Muscle of back (tissue), 11 donors: Measurements from ENCODE around the gene NADK2. TPM values are rescaled to one million over a fixed set of nuclear protein-coding genes. Genes with fewer than 3 reads are reported as not detected.

Experiments
- DNase-seq, 3 donors: peaks; one replicate each; pipeline versions ENCODE4 v3.0.0 to v3.0.0-alpha.2; 2013
- polyA plus RNA-seq, 10 donors: library from polyadenylated mRNA; unstranded; fragments of 120-200 nt; gene quantifications; one replicate each; pipeline ENCODE4 v1.2.1, GENCODE V29; 2013; ENCODE audit not compliant: insufficient read length in 10 of 10

The NADK2 gene
- polyA plus RNA-seq, 10 donors = 32.6 to 52.8 (median 41.7) TPM

DNA sequence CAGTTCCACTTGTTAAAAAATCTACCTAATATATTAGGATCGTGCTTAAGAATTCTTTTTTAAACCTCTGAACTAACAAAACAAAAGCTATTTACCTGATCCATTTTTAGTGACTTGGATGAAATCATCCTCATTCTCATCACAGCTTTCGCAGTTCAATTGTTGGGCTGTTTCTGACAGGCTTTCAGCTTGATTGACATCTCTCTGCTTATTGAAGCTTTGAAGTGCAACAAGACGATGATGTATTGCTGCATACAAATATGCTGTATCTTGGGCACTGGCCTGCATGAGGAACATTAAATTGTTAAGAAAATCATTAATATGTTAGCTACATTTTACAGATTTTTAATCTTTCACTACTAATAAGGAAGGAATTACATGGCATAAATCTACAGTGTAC is 9.5 kb upstream of the NADK2 start:
- DNase-seq = no peak

- DNase-seq = no peak
Measured at GRCh38 chr5:36250427-36250826, 8.7 kb upstream of the NADK2 start.

DNA sequence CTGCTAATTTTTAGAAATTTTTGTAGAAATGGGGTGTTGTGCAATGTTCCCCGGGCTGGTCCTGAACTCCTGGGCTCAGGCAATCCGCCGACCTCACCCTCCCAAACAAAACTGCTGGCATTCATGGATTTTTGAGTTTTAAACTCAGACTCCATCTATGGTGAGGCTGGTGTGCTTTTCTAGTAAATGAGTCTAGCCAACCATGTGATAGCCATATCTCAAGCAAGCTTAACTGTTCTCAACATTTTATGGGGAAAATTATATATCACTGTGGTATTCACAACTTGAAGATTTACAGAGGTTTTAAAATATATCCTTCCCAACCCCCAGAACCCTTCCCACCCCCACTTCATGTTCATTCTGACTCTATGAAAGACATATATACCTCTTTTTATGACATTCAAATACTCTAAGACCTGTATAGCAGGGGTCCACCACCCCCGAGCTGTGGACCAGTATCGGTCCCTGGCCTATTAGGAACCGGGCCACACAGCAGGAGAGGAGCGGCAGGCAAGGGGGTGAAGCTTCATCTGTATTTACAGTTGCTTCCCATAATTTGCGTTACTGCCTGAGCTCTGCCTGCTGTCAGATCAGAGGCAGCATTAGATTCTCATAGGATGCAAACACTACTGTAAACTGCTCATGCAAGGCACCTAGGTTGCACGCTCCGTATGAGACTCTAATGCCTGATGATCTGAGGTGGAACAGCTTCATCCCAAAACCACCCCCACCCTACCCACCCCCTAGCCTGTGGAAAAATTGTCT is 4.5 kb upstream of the NADK2 start:
- no peak for DNase-seq

DNA sequence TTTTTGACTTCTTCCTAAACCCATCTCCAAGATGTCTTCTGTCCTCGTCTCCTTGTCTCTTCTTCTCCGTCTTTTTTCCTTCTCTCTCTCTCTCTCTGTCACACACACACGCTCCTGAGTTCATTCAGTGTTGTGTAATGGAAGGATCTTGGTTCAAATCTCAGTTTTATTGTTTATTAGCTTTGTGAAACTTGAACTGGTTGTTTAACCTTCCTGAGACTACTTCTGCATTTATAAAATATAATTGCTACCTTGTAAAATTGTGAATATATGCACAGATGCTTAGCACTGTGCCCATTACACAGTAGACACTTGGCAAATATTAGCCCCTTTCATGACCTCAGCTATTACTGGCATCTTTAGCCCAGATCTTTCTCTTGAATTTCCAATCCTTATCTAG is 2.4 kb upstream of the NADK2 start:
- DNase-seq = no peak

DNA sequence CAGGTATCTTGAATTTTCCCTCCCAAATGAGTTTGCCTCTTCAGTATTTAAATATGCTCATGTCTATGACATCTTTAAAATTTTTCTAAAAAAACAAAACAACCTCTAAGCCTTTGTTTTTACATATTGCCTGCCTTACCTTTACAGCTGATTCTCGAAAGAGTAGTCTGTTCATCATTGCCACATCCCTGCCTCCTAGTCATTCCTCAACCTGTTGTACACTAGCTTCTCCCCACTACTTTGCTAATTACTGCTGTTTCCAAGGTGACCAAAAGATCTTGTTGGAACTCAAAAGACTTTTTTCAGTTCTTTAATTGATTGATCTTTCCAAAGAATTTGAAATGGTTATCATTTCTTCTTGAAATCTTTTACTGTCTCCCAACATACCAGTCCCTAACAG is 1.9 kb upstream of the NADK2 start:
- DNase-seq = no peak

- DNase-seq = peak in 1 of 3 donors; percentile 15
Measured at GRCh38 chr5:36242534-36243485, 1.1 kb upstream of the NADK2 start.

- DNase-seq = peak; percentile 61 to 94 (median 78)
Measured at GRCh38 chr5:36240779-36241630, 720 bp downstream of the NADK2 start.

GRCh38 chr5:36239370-36240293 is 2.1 kb downstream of the NADK2 start:
- DNase-seq = no peak

DNA sequence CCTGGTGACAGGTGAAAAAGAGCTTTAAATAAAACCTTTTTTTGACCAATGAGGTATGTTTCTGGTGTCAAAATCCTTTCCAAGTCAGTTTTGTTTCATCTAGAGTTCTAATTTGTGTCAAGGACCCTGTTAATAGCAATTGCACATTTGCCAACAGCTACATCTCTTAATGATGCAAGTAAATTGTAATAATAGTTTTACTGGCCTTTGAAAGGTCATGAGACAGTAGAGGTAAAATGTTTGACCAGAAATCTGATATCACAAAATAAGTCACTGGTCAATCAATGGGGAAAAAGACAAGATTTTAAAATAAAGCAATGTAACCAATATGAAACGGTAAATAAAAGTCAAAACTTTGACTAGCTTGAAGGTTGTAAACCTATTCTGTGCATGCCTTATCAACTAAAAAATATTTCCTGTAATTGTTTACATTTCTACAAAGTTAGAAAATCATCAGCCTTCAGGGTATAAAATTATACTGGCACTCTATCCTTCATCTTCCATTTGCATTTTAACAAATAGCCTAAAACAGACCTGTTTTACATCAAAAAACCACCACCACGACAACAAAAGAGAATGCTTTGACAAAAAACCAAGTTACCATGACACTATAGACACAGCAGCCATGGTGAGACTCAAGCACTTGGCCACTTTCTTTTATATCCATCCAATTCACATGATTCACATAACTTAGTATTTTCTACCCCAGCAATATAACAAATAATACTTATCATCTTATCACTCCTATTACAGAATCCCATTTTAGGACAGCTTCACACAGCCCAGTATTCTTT is 3.0 kb downstream of the NADK2 start:
- no peak for DNase-seq

DNA sequence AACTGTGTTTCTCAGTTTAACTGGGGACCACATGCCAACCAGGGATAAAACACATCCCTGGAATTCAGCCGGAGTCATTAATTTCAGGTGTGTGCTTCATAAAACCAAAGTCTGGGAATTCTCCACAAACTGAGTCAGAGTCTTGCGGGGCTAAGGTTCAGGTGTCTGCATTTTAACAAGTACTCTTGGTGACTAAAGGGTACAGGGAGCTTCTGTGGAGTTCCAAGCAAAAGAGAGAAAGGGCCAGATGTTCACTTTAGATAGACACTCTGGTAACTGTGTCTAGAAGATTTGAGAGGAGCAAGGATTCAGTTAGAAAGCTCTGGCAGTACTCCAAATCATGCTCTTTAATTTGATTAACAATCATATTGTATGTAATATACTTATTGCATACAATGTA is 4.0 kb downstream of the NADK2 start:
- no peak for DNase-seq

GRCh38 chr5:36236801-36237200 is 4.9 kb downstream of the NADK2 start:
- no peak for DNase-seq

- DNase-seq = no peak
Measured at GRCh38 chr5:36232533-36232932, 9.2 kb downstream of the NADK2 start.

- peak in 1 of 3 donors; percentile 24 for DNase-seq
Measured at GRCh38 chr5:36230151-36230790, 11.5 kb downstream of the NADK2 start.

GRCh38 chr5:36228505-36228904 is 13.2 kb downstream of the NADK2 start:
- no peak for DNase-seq

DNA sequence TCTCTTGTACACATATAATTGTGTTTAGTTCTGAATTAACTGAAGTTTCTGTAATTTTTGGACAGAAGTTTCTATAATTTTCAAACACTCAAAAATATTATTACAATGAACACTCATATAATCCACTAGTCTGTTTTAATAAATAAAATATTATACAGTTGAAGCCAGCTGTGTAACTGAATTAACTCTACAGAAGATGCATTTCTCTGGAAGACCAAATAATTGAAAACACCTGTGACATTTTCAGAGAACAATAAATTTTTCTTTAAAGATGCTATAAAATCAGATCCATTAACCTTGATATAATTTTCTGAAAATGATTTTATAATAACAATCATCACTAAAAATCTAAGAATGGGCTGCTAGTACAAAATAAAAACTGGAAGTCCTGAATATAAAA is 14.7 kb downstream of the NADK2 start:
- no peak for DNase-seq

DNA sequence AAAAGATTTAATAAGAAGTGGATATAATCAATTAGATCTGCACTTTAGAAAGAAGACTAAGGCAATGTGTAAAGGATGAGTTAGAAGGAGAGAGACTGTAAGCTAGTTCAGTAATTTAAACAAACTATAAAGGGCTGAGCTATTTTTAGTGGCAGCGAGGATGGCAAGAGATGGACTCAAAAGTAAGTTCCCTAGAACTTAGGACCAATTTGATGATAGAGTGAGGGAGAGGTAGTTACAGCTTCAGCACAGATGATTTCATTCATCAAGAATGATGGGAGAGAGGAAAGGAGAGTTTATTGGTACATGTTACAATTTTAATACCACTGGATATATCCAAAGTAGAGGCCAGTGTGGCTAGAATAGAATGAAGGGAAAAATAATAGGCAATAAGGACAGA is 19.1 kb downstream of the NADK2 start:
- DNase-seq = no peak

DNA sequence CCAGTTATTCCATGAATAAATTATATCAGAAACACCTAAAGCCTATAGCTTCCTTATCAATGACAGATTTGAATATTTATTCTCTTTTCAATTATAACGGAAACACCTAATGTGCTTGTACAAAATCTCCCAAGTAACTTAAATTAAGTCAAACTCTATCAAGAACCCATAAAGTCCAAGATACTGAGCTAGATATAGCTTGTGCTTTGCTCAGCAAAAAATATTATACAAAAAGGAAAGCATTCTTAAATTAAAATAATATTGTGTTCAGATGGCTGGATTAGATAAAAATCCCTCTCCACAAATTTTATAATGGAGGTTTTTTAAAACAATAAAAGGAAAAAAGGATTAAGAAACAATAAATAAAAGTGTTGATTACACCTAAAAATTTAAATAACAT is 23.7 kb downstream of the NADK2 start:
- no peak for DNase-seq

DNA sequence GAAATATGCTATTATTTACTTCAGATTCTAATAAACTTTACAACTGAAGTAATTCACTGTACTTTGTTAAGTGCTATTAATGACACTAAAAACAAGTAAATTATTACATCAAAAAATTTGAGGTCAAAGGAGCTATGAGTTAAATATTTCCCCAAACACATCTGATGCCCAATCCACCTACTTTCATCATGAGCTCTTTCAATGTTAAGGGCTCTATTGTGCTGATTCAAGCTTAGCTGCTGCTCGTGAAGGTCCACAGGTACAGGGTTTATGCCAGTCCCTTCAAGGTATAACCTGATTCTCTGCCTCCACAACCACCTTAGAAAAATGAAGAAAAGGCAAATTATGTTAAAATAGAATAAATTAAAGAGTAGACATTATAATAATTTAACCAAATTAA is 24.2 kb downstream of the NADK2 start:
- DNase-seq = no peak

DNA sequence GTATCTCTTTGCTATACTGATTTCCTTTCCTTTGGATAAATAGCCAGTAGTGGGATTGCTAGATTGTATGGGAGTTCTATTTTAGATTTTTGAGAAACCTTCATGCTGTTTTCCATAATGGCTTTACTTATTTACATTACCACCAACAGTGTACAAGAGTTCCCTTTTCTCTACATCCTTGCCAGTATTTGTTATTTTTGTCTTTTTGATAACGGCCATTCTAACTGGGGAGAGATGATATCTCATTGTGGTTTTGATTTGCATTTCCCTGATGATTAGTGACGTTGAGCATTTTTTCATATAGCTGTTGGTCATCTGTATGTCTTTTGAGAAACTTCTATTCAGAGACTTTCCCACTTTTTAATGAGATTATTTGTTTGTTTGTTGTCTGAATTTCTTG is 25.8 kb downstream of the NADK2 start:
- DNase-seq = no peak

DNA sequence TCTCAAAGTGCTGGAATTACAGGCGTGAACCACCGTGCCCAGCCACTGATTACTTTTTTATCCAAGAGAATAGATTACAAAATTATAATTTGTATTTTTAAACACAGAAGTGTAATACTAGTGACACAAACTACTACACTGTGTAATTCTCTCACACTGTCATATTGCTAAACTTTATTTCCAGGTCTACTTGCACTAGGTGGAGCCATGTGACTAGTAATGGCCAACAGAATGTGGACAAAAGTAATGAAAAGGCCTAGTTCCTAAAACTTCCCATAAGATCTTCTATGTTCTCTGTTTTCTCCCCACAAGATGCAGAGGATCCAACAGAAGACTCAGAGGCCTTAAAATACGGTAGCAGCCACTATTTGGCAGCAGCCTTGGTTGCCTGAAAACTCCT is 27.3 kb downstream of the NADK2 start:
- DNase-seq = no peak
